Thymus (tissue), 11 donors: Measurements from ENCODE around the gene GYPC. TPM values are rescaled to one million over a fixed set of nuclear protein-coding genes. Genes with fewer than 3 reads are reported as not detected.

ENCODE experiments used
- DNase-seq, 9 donors: peaks; one replicate each; pipeline ENCODE4 v3.0.0-alpha.2; 2013; ENCODE audit warnings: low spot score in 9 of 9, low read depth in 6 of 9, missing footprints in 1 of 9
- H3K27ac ChIP-seq, 2 donors: one replicate each; pipeline ENCODE4 v1.5.1; 2013; ENCODE audit warnings: control low read depth in 1 of 2, low read depth in 1 of 2, low read length in 1 of 2, mild to moderate bottlenecking in 1 of 2, moderate library complexity in 1 of 2
- H3K27me3 ChIP-seq, 2 donors: one replicate each; pipeline ENCODE4 v1.5.1; 2013; ENCODE audit warnings: low read length in 1 of 2; ENCODE audit not compliant: control insufficient read depth in 2 of 2, insufficient read depth in 1 of 2
- H3K36me3 ChIP-seq, 2 donors: one replicate each; pipeline ENCODE4 v1.5.1; 2013; ENCODE audit warnings: low read length in 1 of 2, mild to moderate bottlenecking in 1 of 2, moderate library complexity in 1 of 2; ENCODE audit not compliant: control insufficient read depth in 2 of 2, insufficient read depth in 2 of 2
- H3K4me1 ChIP-seq, 2 donors: one replicate each; pipeline ENCODE4 v1.5.1; 2013; ENCODE audit warnings: low read length in 2 of 2; ENCODE audit not compliant: control insufficient read depth in 2 of 2, insufficient read depth in 2 of 2
- H3K4me3 ChIP-seq, 2 donors: one replicate each; pipeline ENCODE4 v1.5.1; 2013; ENCODE audit warnings: low read length in 2 of 2, control low read depth in 1 of 2, mild to moderate bottlenecking in 1 of 2
- H3K9me3 ChIP-seq, 2 donors: one replicate each; pipeline ENCODE4 v1.5.1; 2013; ENCODE audit warnings: low read length in 1 of 2, mild to moderate bottlenecking in 1 of 2; ENCODE audit not compliant: control insufficient read depth in 2 of 2, insufficient read depth in 1 of 2
- WGBS: extraction: QIAGEN DNeasy Blood & Tissue Kit; methylation state at CpG from one replicate; pipeline ENCODE4 v1.1.7; 2013; 5-methylcytosine and 5-hydroxymethylcytosine counted together
- polyA plus RNA-seq: library from polyadenylated mRNA; stranded (reverse); fragments of 200-250 nt; gene quantifications from one replicate; pipeline ENCODE4 v1.2.3, GENCODE V29; 2013
- total RNA-seq: library from RNA; stranded (reverse); fragments of 120-200 nt; gene quantifications from one replicate; pipeline ENCODE4 v1.2.4, GENCODE V29; 2013
- donor health status: healthy.

The GYPC gene
- total and polyA plus RNA-seq, 2 donors = 83.2 to 136 TPM

DNA sequence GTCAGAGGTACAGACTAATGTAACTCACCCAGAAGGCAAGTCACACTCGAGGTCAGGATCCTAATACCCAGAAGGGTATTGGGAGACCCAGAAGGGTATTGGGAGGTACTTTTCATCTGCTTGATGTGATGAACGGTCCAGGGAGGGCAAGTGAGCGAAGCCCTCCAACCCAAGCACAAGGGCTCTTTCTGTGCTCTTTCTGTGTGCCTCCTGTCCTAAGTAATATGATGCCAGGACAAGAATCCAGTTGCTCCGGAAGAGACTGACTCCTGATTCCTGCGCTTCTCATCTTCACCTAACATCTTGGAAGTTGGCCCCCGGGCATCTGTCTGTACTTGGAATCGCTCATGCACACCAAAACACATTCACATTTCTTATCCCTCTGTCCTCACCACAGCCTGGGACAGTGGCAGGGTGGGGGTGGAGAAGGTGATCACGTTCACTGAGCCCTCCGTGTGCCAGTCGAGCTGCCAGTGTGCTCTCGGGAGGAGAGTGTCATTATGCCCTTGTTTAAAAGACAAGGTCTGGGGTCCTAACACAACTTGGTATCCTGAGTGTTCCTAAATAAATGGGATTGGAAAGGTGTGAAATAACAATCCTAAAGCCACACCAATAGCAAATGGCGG is 17.1 kb downstream of the GYPC start:
- Histone ChIP-seq H3K4me3 (no peak overlapping the region), H3K9me3 (peaks cover 0 to 15% of the 10 kb centered on the region in 2 donors), H3K27me3 (no peaks in the 10 kb centered on the region), H3K36me3 (peaks cover 5 to 11% of the 10 kb centered on the region in 2 donors), H3K4me1 (no peaks in the 10 kb centered on the region), H3K27ac (no peak overlapping the region)
- 97% methylated on average over 12 of the region's 12 CpGs for WGBS
- DNase-seq = no peak

- no peak for DNase-seq
- H3K36me3 ChIP-seq = peaks cover 5 to 13% of the 10 kb centered on the region in 2 donors
- H3K4me1 ChIP-seq = no peaks in the 10 kb centered on the region
- H3K9me3 ChIP-seq = peaks cover 0 to 15% of the 10 kb centered on the region in 2 donors
- WGBS = 94% methylated on average over 11 of the region's 11 CpGs
- no peak overlapping the region for H3K27ac ChIP-seq
- no peak overlapping the region for H3K4me3 ChIP-seq
- no peaks in the 10 kb centered on the region for H3K27me3 ChIP-seq
These were observed 18.3 kb downstream of the GYPC start for GRCh38 chr2:126674075-126674744.

- 97% methylated on average over 5 of the region's 5 CpGs for whole genome bisulfite sequencing
- H3K4me3 ChIP-seq = no peak overlapping the region
- peaks cover 0 to 15% of the 10 kb centered on the region in 2 donors for H3K9me3 ChIP-seq
- H3K4me1 ChIP-seq = no peaks in the 10 kb centered on the region
- no peak for DNase-seq
- H3K36me3 ChIP-seq = peaks cover 0 to 13% of the 10 kb centered on the region in 2 donors
- H3K27ac ChIP-seq = no peak overlapping the region
- H3K27me3 ChIP-seq = no peaks in the 10 kb centered on the region
These were observed 19.7 kb downstream of the GYPC start for GRCh38 chr2:126675637-126676036.

DNA sequence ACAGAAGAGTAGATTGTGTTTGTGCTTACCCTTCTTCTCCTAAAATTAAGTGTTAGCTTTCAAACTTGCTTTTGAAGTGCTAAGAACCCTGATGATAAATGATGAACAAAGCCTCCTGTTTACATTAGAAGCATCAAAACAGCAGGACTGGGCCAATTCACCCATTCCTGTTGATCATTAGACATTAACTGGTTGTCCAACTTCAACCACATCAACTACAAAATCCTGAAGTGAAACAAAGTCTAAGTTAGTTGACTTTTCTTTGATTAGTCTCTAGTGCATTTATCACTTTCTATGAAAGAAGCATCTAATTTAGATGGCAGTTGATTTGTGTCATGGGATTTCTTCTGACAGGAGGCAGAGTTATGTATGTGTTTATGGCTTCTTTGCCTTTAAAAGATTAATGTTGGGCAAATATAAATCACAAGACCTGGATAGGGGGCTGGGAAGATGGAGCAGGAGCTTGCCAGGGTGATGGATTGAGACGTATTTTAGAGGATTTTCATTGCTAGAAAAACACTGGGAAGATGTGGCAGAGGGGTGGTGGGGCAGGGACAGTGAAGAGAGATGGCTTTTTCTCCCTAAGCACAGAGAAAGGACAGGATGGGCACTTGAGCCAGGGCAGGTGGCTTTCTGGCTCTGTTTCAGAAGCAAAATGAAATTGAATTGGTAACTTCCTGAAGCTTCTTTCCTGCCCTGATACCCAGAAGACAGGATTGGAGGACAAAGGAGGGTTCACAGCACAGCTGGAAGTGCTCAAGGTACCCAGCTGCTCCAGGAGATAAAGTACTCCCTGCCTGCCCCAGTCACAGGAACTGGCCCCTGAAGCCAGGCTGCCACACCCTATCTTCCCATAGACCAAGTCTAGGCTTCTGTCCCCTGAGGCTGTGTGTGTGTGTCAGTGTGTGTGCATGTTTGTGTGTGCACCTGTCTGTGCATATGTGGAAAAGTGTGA is 20.5 kb downstream of the GYPC start:
- no peaks in the 10 kb centered on the region for H3K4me1 ChIP-seq
- peaks cover 0 to 13% of the 10 kb centered on the region in 2 donors for H3K36me3 ChIP-seq
- 97% methylated on average over 1 of the region's 1 CpG for WGBS
- no peak overlapping the region for H3K27ac ChIP-seq
- H3K27me3 ChIP-seq = no peaks in the 10 kb centered on the region
- peaks cover 0 to 15% of the 10 kb centered on the region in 2 donors for H3K9me3 ChIP-seq
- no peak for DNase-seq
- no peak overlapping the region for H3K4me3 ChIP-seq

- no peaks in the 10 kb centered on the region for H3K4me1 ChIP-seq
- WGBS = 97% methylated on average over 1 of the region's 1 CpG
These were observed 21.2 kb downstream of the GYPC start for GRCh38 chr2:126677176-126677538.

DNA sequence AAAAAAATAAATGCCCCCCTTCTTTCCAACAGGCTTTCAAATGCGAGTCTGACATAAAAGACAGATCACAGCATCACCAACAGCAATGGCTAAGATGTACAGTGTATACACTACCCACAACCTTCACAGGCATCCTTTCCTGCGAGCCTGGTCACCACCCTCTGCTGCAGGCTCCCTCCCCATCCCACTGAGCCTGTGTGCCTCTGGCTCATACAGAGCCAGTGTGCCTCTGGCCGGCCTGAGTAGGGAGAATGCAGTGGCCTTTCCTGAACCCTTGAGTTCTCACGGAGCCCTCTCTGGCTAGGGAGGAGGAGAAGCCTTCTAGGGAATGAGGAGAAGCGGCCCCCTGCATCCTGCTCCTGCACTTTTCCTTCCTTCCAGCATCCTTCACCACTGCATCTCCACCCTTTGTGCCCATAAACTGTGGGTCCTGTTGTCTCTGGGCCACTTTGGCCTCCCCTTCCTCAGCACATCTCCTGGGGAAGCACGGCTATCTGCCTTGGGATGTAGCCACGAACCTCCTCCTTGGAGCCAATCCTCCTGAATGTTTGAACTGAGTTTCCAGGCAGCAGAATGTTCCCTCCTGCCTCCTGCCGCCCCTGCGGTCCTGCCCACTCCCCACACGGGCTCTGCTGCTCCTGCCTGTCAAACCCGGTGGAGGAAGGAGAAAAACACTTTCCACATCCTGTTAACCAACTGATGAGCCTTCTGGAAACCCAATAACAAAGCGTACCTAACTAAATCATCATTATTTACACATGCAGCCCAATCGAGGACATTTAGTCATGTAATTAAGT is 22.5 kb downstream of the GYPC start:
- no peak for DNase-seq
- WGBS = 82% methylated on average over 13 of the region's 13 CpGs
- Histone ChIP-seq H3K27ac (no peak overlapping the region), H3K36me3 (peaks cover 0 to 10% of the 10 kb centered on the region in 2 donors), H3K27me3 (no peaks in the 10 kb centered on the region), H3K4me1 (no peaks in the 10 kb centered on the region), H3K4me3 (no peak overlapping the region), H3K9me3 (peaks cover 0 to 15% of the 10 kb centered on the region in 2 donors)

More at GRCh38 chr2:126677176-126677538, 21.2 kb downstream of the GYPC start:
- DNase-seq = no peak
- Histone ChIP-seq H3K9me3 (peaks cover 0 to 15% of the 10 kb centered on the region in 2 donors), H3K27me3 (no peaks in the 10 kb centered on the region), H3K27ac (no peak overlapping the region), H3K36me3 (peaks cover 0 to 15% of the 10 kb centered on the region in 2 donors), H3K4me3 (no peak overlapping the region)

GRCh38 chr2:126679094-126679713 is 23.2 kb downstream of the GYPC start:
- DNase-seq = no peak
- no peaks in the 10 kb centered on the region for H3K27me3 ChIP-seq
- no peak overlapping the region for H3K4me3 ChIP-seq
- WGBS = 96% methylated on average over 9 of the region's 9 CpGs
- no peaks in the 10 kb centered on the region for H3K4me1 ChIP-seq
- peaks cover 0 to 15% of the 10 kb centered on the region in 2 donors for H3K9me3 ChIP-seq
- peaks cover 0 to 7% of the 10 kb centered on the region in 2 donors for H3K36me3 ChIP-seq
- H3K27ac ChIP-seq = no peak overlapping the region

- H3K27me3 ChIP-seq = no peaks in the 10 kb centered on the region
- H3K9me3 ChIP-seq = peaks cover 0 to 5% of the 10 kb centered on the region in 2 donors
- no peak for DNase-seq
- no peak overlapping the region for H3K4me3 ChIP-seq
- peaks cover 0 to 4% of the 10 kb centered on the region in 2 donors for H3K36me3 ChIP-seq
- H3K4me1 ChIP-seq = peaks cover 0 to 14% of the 10 kb centered on the region in 2 donors
- 96% methylated on average over 6 of the region's 6 CpGs for WGBS
- no peak overlapping the region for H3K27ac ChIP-seq
These were observed 25.5 kb downstream of the GYPC start for GRCh38 chr2:126681505-126681904.
